K562 (cell line): ENCODE data around the gene CFD. TPM values are rescaled to one million over a fixed set of nuclear protein-coding genes. Genes with fewer than 3 reads are reported as not detected.

Experiments
- CCAR2 ChIP-seq: fragments of 200-400 bp; formaldehyde crosslinking; IDR thresholded peaks from 2 replicates; pipeline ENCODE4 v1.6.1; 2017; ENCODE audit warnings: mild to moderate bottlenecking, low read depth, low read length
- CREBBP ChIP-seq: IDR thresholded peaks from one replicate; pipeline ENCODE4 v1.6.1; 2012; ENCODE audit warnings: low read depth, mild to moderate bottlenecking, control low read depth, inconsistent platforms, low read length
- EWSR1 ChIP-seq: fragments of 450-650 bp; IDR thresholded peaks from 2 replicates; pipeline ENCODE4 v1.6.1; 2018; ENCODE audit warnings: borderline replicate concordance, mild to moderate bottlenecking, low read depth, moderate library complexity; ENCODE audit not compliant: partially characterized antibody
- MLX ChIP-seq, 2 experiments: fragments of 450-650 bp in 1 of 2; sonication (generic) in 1 of 2; formaldehyde crosslinking; conservative IDR thresholded peaks; 2 replicates each; pipeline versions ENCODE4 v1.4.0 to v1.8.1; 2020 to 2022; ENCODE audit warnings: mild to moderate bottlenecking in 1 of 2, missing genetic modification reagents in 1 of 2
- NEUROD1 ChIP-seq: fragments of 150-350 bp; IDR thresholded peaks from 2 replicates; pipeline ENCODE4 v1.6.1; 2014; ENCODE audit warnings: borderline replicate concordance, low read length, low read depth; ENCODE audit not compliant: partially characterized antibody
- NR2C1 ChIP-seq, 2 experiments: fragments of 450-650 bp; IDR thresholded peaks; 2 replicates each; pipeline ENCODE4 v1.6.1; 2017; ENCODE audit warnings: mild to moderate bottlenecking in 2 of 2, antibody characterized with exemption in 1 of 2, inconsistent platforms in 1 of 2, missing compliant biosample characterization in 1 of 2, missing genetic modification characterization in 1 of 2
- PBX2 ChIP-seq, 2 experiments: IDR thresholded peaks in 1 of 2; conservative IDR thresholded peaks in 1 of 2; 2 replicates each; pipeline ENCODE4 v1.6.1; 2016; ENCODE audit warnings: low read depth in 2 of 2, mild to moderate bottlenecking in 1 of 2, missing compliant biosample characterization in 1 of 2, missing genetic modification characterization in 1 of 2, moderate library complexity in 1 of 2
- POLR2H ChIP-seq: IDR thresholded peaks from 2 replicates; pipeline ENCODE4 v1.6.1; 2016; ENCODE audit warnings: missing genetic modification characterization, low read depth, mild to moderate bottlenecking, control low read depth, missing compliant biosample characterization, moderate library complexity
- SAFB2 ChIP-seq: fragments of 200-400 bp; formaldehyde crosslinking; IDR thresholded peaks from 2 replicates; pipeline ENCODE4 v1.6.1; 2018; ENCODE audit warnings: borderline replicate concordance, low read length, low read depth, moderate library complexity; ENCODE audit not compliant: severe bottlenecking
- ZKSCAN8 ChIP-seq: fragments of 200-800 bp; sonication (Bioruptor generic); IDR thresholded peaks from 2 replicates; pipeline ENCODE4 v1.6.1; 2016; ENCODE audit warnings: missing genetic modification characterization, missing compliant biosample characterization
- ZNF184 ChIP-seq: sonication (generic); formaldehyde crosslinking; IDR thresholded peaks from 2 replicates; pipeline ENCODE4 v1.5.0; 2020; ENCODE audit warnings: missing genetic modification reagents
- ZNF23 ChIP-seq: fragments of 250-450 bp; sonication (Bioruptor Pico); IDR thresholded peaks from 2 replicates; pipeline ENCODE4 v1.4.0; 2020; ENCODE audit warnings: mild to moderate bottlenecking
- ZNF318 ChIP-seq, 2 experiments: fragments of 450-650 bp; IDR thresholded peaks; 2 replicates each; pipeline ENCODE4 v1.6.1; 2016; ENCODE audit warnings: mild to moderate bottlenecking in 2 of 2, borderline replicate concordance in 1 of 2, low read depth in 1 of 2, moderate library complexity in 1 of 2
- ZNF445 ChIP-seq: fragments of 250-450 bp; sonication (Bioruptor Pico); IDR thresholded peaks from 2 replicates; pipeline ENCODE4 v1.4.0; 2020; ENCODE audit warnings: low read depth, mild to moderate bottlenecking, moderate library complexity
- polyA plus RNA-seq, 8 experiments: library from polyadenylated mRNA; depleted of rRNA in 4 of 8; stranded (reverse) in 5 of 8; unstranded in 3 of 8; fragments of >200 nt; fragmentation: Nextera tagmentation in 2 of 8; fragmentation: Illumina TruSeq in 1 of 8; extraction: Ambion mirVana in 2 of 8; extraction: Trizol in 1 of 8; gene quantifications; 2 replicates each; pipeline versions ENCODE4 v1.2.1 to v1.2.3, GENCODE V29; 2011 to 2014; ENCODE audit warnings: inconsistent platforms in 1 of 8, missing spikeins in 1 of 8
- total RNA-seq, 7 experiments: library from RNA; depleted of rRNA in 6 of 7; stranded (reverse); fragments of >200 nt in 6 of 7; fragmentation: Illumina TruSeq in 2 of 7; extraction: Trizol in 2 of 7; gene quantifications; 2 replicates each; pipeline versions ENCODE4 v1.2.1 to v1.2.3, GENCODE V29; 2011 to 2021; ENCODE audit warnings: low replicate concordance in 1 of 7

CFD gene
- total and polyA plus RNA-seq, 9 of the 15 experiments (the other 6 are each of a cell fraction or from before 2014, with no cell fraction given), result 0.52 to 59.4 (median 7.6) TPM

GRCh38 chr19:907183-907853 is 47.9 kb downstream of the CFD start (continued):
- TF ChIP-seq NR2C1 (IDR thresholded peaks at IDR 0.05), result no peak
- 0 out of 2 replicates have a peak, but pooled peaks have one; percentile 34 for TF ChIP-seq NR2C1 (tag; IDR thresholded peaks at IDR 0.05)
- TF ChIP-seq SAFB2, result no peak
- TF ChIP-seq CREBBP, result no peak
- peak; percentile 16; the same call in 1 of the 2 replicates for TF ChIP-seq ZNF445 (CRISPR knock-in tag)
- no peak for TF ChIP-seq EWSR1
- no peak for TF ChIP-seq PBX2 (CRISPR knock-in tag; IDR thresholded peaks at IDR 0.05; ENCODE audit: low read depth)
- peak; percentile 52 for TF ChIP-seq PBX2 (tag; conservative IDR thresholded peaks at IDR 0.05; ENCODE audit: low read depth)
- peak; percentile 96 for TF ChIP-seq NEUROD1
- peak; percentile 35; the same call in 1 of the 2 replicates for TF ChIP-seq ZKSCAN8 (CRISPR knock-in tag)
- TF ChIP-seq ZNF318 (IDR thresholded peaks at IDR 0.05; ENCODE audit: borderline replicate concordance in 1 of 2, low read depth in 1 of 2), result peak in 1 of 2 experiments; percentile 78; a peak in 2 of 4 replicates
- TF ChIP-seq POLR2H (tag), result no peak
- no peak for TF ChIP-seq ZNF184 (CRISPR knock-in tag)
- TF ChIP-seq ZNF23, result no peak
- TF ChIP-seq MLX (CRISPR knock-in tag; conservative IDR thresholded peaks at IDR 0.05), result no peak
- TF ChIP-seq CCAR2, result no peak
